IPS DF 4.7 (cell line): ENCODE data around the gene APP.

Experiments used
- DNase-seq: peaks from one replicate; pipeline ENCODE4 v3.0.0-alpha.2; 2013; ENCODE audit warnings: low spot score; ENCODE audit errors: extremely low read depth

Gene APP

GRCh38 chr21:26170471-26171257, at the start of gene APP:
APP (minus strand) TSS chr21:26170770; CDS start chr21:26170620, 150 bp downstream.
- DNase-seq, result no peak

- no peak for DNase-seq
Observed at GRCh38 chr21:26212220-26212619, 41.6 kb upstream of the APP start.

- no peak for DNase-seq
Observed at GRCh38 chr21:26210614-26211013, 40.0 kb upstream of the APP start.

- DNase-seq, result no peak
Observed at GRCh38 chr21:26207021-26207420, 36.5 kb upstream of the APP start.

GRCh38 chr21:26199456-26199855, 28.9 kb upstream of the APP start:
- no peak for DNase-seq

GRCh38 chr21:26195708-26196107, 25.1 kb upstream of the APP start:
- DNase-seq, result no peak

- DNase-seq, result no peak
Observed at GRCh38 chr21:26194811-26195251, 24.3 kb upstream of the APP start.

GRCh38 chr21:26194326-26194725, 23.8 kb upstream of the APP start:
- DNase-seq, result no peak

GRCh38 chr21:26191609-26192008, 21.0 kb upstream of the APP start:
- no peak for DNase-seq

GRCh38 chr21:26188422-26188821, 17.9 kb upstream of the APP start:
- no peak for DNase-seq

- DNase-seq, result no peak
Observed at GRCh38 chr21:26185446-26185845, 14.9 kb upstream of the APP start.

GRCh38 chr21:26185021-26185420, 14.5 kb upstream of the APP start:
- no peak for DNase-seq

- DNase-seq, result no peak
Observed at GRCh38 chr21:26179501-26179900, 8.9 kb upstream of the APP start.

- no peak for DNase-seq
Observed at GRCh38 chr21:26177746-26178426, 7.3 kb upstream of the APP start.

- DNase-seq, result no peak
Observed at GRCh38 chr21:26177187-26177586, 6.6 kb upstream of the APP start.

- DNase-seq, result no peak
Observed at GRCh38 chr21:26171258-26172100, 909 bp upstream of the APP start.

GRCh38 chr21:26169611-26170470, 729 bp downstream of the APP start:
- DNase-seq, result no peak

GRCh38 chr21:26169061-26169610, 1.4 kb downstream of the APP start:
- DNase-seq, result no peak

- no peak for DNase-seq
Observed at GRCh38 chr21:26168371-26168770, 2.2 kb downstream of the APP start.

GRCh38 chr21:26167593-26167992, 3.0 kb downstream of the APP start:
- no peak for DNase-seq

GRCh38 chr21:26165331-26165730, 5.2 kb downstream of the APP start:
- DNase-seq, result no peak
